Glutamatergic neuron (in vitro differentiated cells): ENCODE data around the gene ARPC5. TPM values are rescaled to one million over a fixed set of nuclear protein-coding genes. Genes with fewer than 3 reads are reported as not detected.

ENCODE experiments used
- DNase-seq: peaks from one replicate; pipeline ENCODE4 v3.0.0; 2022
- H3K27ac Mint-ChIP-seq: one replicate; pipeline ENCODE4 v1.8.0; 2020; ENCODE audit warnings: mild to moderate bottlenecking, mixed read lengths, inconsistent platforms; ENCODE audit not compliant: unreplicated experiment
- H3K27me3 Mint-ChIP-seq: one replicate; pipeline ENCODE4 v1.8.0; 2020; ENCODE audit warnings: mild to moderate bottlenecking, moderate library complexity, mixed read lengths, inconsistent platforms; ENCODE audit not compliant: unreplicated experiment
- H3K36me3 Mint-ChIP-seq: one replicate; pipeline ENCODE4 v1.8.0; 2020; ENCODE audit warnings: mild to moderate bottlenecking, mixed read lengths, inconsistent platforms; ENCODE audit not compliant: unreplicated experiment
- H3K4me1 Mint-ChIP-seq: one replicate; pipeline ENCODE4 v1.8.0; 2020; ENCODE audit warnings: mild to moderate bottlenecking, low read depth, mixed read lengths, inconsistent platforms; ENCODE audit not compliant: unreplicated experiment
- H3K4me3 Mint-ChIP-seq: one replicate; pipeline ENCODE4 v1.8.0; 2020; ENCODE audit warnings: mild to moderate bottlenecking, mixed read lengths, inconsistent platforms; ENCODE audit not compliant: unreplicated experiment
- H3K9me3 Mint-ChIP-seq: one replicate; pipeline ENCODE4 v1.8.0; 2020; ENCODE audit warnings: mild to moderate bottlenecking, moderate library complexity, mixed read lengths, inconsistent platforms; ENCODE audit not compliant: unreplicated experiment
- total RNA-seq: library from RNA; stranded (reverse); fragmentation: NEBNext Ultra II Directional; extraction: Animal tissue kit (Norgen Biotek cat#: 25700); gene quantifications from one replicate; pipeline ENCODE4 v1.2.1, GENCODE V29; 2021; ENCODE audit not compliant: unreplicated experiment
- TF ChIP-seq, protein P1 (sequence below): fragments of 200-600 bp; sonication (generic); IDR thresholded peaks from one replicate; pipeline ENCODE4 v1.5.0; 2021; ENCODE audit not compliant: partially characterized antibody, unreplicated experiment

ARPC5 gene
- total RNA-seq, 1 donor from 2014 or later: 92.0 TPM

DNA sequence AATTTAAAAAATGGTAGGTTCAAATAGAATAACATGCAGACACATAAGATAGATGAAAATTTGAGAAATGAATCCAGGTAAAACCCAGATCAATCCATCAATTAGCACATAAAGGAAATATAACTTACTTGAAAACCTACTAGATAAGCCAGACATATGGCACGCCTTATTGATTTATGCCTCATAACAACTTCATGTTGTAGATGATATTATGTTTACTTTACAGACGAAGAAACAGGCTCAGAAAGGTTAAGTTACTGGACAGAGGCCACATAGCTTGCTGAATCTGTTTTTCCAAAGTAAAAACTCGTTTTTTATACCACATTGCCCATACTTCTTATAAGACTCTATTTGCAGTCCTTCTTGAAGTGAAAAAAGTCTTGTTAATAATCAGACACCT, 23.2 kb downstream of the ARPC5 start:
- no peaks in the 10 kb centered on the region for H3K9me3 Mint-ChIP-seq

GRCh38 chr1:183611021-183611420, 24.6 kb downstream of the ARPC5 start:
- Mint-ChIP-seq H3K4me1 (no peaks in the 10 kb centered on the region), H3K27me3 (no peaks in the 10 kb centered on the region), H3K9me3 (no peaks in the 10 kb centered on the region), H3K27ac (no peak overlapping the region), H3K36me3 (no peaks in the 10 kb centered on the region), H3K4me3 (no peak overlapping the region)
- TF ChIP-seq, protein P1, sequence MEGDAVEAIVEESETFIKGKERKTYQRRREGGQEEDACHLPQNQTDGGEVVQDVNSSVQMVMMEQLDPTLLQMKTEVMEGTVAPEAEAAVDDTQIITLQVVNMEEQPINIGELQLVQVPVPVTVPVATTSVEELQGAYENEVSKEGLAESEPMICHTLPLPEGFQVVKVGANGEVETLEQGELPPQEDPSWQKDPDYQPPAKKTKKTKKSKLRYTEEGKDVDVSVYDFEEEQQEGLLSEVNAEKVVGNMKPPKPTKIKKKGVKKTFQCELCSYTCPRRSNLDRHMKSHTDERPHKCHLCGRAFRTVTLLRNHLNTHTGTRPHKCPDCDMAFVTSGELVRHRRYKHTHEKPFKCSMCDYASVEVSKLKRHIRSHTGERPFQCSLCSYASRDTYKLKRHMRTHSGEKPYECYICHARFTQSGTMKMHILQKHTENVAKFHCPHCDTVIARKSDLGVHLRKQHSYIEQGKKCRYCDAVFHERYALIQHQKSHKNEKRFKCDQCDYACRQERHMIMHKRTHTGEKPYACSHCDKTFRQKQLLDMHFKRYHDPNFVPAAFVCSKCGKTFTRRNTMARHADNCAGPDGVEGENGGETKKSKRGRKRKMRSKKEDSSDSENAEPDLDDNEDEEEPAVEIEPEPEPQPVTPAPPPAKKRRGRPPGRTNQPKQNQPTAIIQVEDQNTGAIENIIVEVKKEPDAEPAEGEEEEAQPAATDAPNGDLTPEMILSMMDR: no peak
- DNase-seq: no peak

More for the DNA sequence above, 23.2 kb downstream of the ARPC5 start:
- H3K36me3 Mint-ChIP-seq: no peaks in the 10 kb centered on the region
- no peak for DNase-seq
- H3K4me1 Mint-ChIP-seq: peaks cover 5% of the 10 kb centered on the region
- H3K27ac Mint-ChIP-seq: no peak overlapping the region
- TF ChIP-seq, protein P1: no peak
- H3K27me3 Mint-ChIP-seq: peaks cover 2% of the 10 kb centered on the region
- no peak overlapping the region for H3K4me3 Mint-ChIP-seq

- DNase-seq: no peak
- Mint-ChIP-seq H3K9me3 (no peaks in the 10 kb centered on the region), H3K27ac (no peak overlapping the region), H3K27me3 (no peaks in the 10 kb centered on the region), H3K4me3 (no peak overlapping the region), H3K4me1 (no peaks in the 10 kb centered on the region), H3K36me3 (no peaks in the 10 kb centered on the region)
- TF ChIP-seq, protein P1: no peak
Measured at GRCh38 chr1:183609759-183610452, 25.7 kb downstream of the ARPC5 start.

GRCh38 chr1:183609313-183609712, 26.3 kb downstream of the ARPC5 start:
- TF ChIP-seq, protein P1: peak; percentile 19
- no peak for DNase-seq
- peaks cover under 1% of the 10 kb centered on the region for H3K27me3 Mint-ChIP-seq
- H3K27ac Mint-ChIP-seq: no peak overlapping the region
- no peaks in the 10 kb centered on the region for H3K4me1 Mint-ChIP-seq
- H3K9me3 Mint-ChIP-seq: no peaks in the 10 kb centered on the region
- no peak overlapping the region for H3K4me3 Mint-ChIP-seq
- H3K36me3 Mint-ChIP-seq: no peaks in the 10 kb centered on the region

GRCh38 chr1:183607322-183607980, 28.1 kb downstream of the ARPC5 start:
- H3K4me3 Mint-ChIP-seq: no peak overlapping the region
- no peaks in the 10 kb centered on the region for H3K36me3 Mint-ChIP-seq
- DNase-seq: no peak
- no peaks in the 10 kb centered on the region for H3K9me3 Mint-ChIP-seq
- no peak overlapping the region for H3K27ac Mint-ChIP-seq
- TF ChIP-seq, protein P1: no peak
- no peaks in the 10 kb centered on the region for H3K4me1 Mint-ChIP-seq
- peaks cover 3% of the 10 kb centered on the region for H3K27me3 Mint-ChIP-seq
